ENCODE data around the gene PSIP1. TPM values are rescaled to one million over a fixed set of nuclear protein-coding genes. Genes with fewer than 3 reads are reported as not detected.
A peak's percentile ranks its signal among the peaks of the same experiment; 100 is the strongest.

The PSIP1 gene
- polyA plus RNA-seq, 1 donor: 69.7 TPM

DNA sequence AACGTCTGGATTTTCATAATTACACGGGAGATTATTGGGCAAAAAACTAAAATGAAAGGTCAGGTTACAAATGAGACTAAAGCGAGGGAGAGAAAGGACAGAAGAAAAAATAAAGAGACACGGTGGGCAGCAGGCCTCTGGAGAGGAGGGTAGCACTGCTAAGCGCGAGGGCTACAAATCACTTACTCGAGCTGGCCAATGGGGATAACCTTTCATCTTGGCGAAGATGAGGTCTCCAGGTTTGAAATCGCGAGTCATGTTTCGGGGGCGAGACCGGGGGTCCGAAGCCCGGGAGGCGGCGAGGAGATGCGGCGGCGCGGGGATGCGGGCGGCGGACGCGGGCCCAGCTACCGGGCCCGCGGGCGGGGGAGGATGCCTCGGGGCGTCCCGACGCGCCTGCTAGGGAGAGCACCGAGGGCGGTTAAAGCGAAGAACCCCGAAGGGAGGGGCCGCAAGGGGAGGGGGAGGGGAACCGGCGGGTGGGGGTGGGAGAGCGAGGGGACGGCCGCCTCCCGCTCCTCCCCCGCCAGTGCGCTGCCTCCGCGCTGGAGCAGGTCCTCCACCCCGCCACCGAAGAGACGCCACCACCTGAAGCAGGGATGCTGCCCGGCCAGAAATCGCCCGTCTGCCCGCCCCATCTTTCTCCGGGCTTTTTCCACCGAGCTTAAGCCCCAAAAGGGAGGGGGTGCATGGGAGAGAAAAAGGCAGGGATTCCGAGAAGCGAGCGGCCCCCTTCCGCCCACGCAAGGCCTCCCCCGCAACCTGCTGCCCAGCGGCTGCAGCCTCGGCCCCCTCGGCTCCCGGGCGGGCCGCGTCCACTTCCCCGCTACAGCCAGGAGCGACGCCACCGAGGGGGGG is 610 bp downstream of the PSIP1 start:
- Histone ChIP-seq H3K4me1 (ENCODE audit: control insufficient read depth, insufficient read depth, low read length) (no peaks in the 10 kb centered on the region), H3K36me3 (ENCODE audit: control insufficient read depth, insufficient read depth, low read length) (peaks cover 5% of the 10 kb centered on the region), H3K27me3 (ENCODE audit: control insufficient read depth, insufficient read depth, low read length) (no peaks in the 10 kb centered on the region), H3K9me3 (ENCODE audit: control insufficient read depth, low read depth, low read length) (no peaks in the 10 kb centered on the region), H3K27ac (ENCODE audit: low read length) (peak overlapping the region; percentile 86), H3K4me3 (ENCODE audit: low read length) (peak overlapping the region; percentile 92)
- DNase-seq: peak; percentile 8 to 27
- WGBS (ENCODE audit: insufficient coverage, low lambda C conversion rate): 0% methylated on average over 2 of the region's 76 CpGs

DNA sequence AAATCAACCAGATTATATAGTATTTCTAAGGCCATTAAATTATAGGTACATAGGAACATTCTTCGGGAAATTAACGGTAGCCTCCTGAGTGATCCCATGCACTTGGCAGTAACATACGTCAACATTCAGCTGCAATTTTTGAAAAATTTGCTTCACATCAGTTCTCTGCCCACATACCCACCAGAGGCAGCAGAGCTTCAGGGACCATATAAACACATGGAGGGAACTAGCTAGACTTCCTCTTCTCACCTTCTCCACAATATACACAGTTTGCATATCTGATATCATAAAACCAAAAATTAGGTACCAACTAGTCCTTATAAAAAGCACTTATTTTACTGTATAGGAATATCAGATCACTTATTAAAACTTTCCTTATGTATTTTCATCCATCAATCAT is 4.8 kb downstream of the PSIP1 start:
- Histone ChIP-seq H3K4me3 (ENCODE audit: low read length) (no peak overlapping the region), H3K27ac (ENCODE audit: low read length) (no peak overlapping the region), H3K4me1 (ENCODE audit: control insufficient read depth, insufficient read depth, low read length) (no peaks in the 10 kb centered on the region), H3K36me3 (ENCODE audit: control insufficient read depth, insufficient read depth, low read length) (peaks cover 20% of the 10 kb centered on the region), H3K9me3 (ENCODE audit: control insufficient read depth, low read depth, low read length) (no peaks in the 10 kb centered on the region), H3K27me3 (ENCODE audit: control insufficient read depth, insufficient read depth, low read length) (no peaks in the 10 kb centered on the region)
- whole genome bisulfite sequencing (ENCODE audit: insufficient coverage, low lambda C conversion rate): no CpG with 5 or more reads among the region's 3 CpGs
- no peak for DNase-seq

DNA sequence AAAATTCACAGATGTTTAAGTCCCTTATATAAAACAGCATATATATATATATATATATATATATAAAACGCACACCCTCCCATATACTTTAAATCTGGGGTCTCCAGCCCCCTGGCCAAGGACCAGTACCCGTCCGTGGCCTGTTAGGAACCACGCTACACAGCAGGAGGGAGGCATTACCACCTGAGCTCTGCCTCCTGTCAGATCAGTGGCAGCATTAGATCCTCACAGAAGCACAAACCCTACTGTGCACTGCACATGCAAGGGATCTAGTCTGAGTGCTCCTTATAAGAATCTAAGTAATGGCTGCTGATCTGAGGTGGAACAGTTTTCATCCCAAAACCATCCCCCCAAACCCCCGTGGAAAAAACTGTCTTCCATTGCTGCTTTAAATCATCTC is 9.0 kb downstream of the PSIP1 start:
- no peak overlapping the region for H3K27ac ChIP-seq (ENCODE audit: low read length)
- H3K36me3 ChIP-seq (ENCODE audit: control insufficient read depth, insufficient read depth, low read length): peaks cover 27% of the 10 kb centered on the region
- no peak overlapping the region for H3K4me3 ChIP-seq (ENCODE audit: low read length)
- H3K27me3 ChIP-seq (ENCODE audit: control insufficient read depth, insufficient read depth, low read length): no peaks in the 10 kb centered on the region
- DNase-seq: no peak
- H3K9me3 ChIP-seq (ENCODE audit: control insufficient read depth, low read depth, low read length): no peaks in the 10 kb centered on the region
- no CpG with 5 or more reads among the region's 5 CpGs for WGBS (ENCODE audit: insufficient coverage, low lambda C conversion rate)
- no peaks in the 10 kb centered on the region for H3K4me1 ChIP-seq (ENCODE audit: control insufficient read depth, insufficient read depth, low read length)

DNA sequence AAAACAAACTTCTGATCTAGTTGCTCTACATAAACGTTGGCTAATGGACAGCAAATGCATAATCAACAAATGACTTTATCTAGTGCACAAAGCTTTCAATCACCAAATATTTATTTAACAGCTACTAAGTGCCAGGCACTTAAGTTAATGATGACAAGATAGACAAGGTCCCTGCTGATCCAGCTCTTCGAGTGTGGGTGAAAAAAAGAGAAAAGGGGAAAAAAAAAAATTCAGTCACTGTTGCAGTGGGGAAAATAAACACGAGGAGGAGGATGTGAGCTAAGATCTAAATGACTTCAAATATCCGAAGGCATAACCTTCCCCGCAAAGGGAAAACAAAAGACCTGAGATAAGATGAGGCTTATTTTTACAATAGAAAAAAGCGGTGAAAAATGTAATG is 9.6 kb downstream of the PSIP1 start:
- Histone ChIP-seq H3K27ac (ENCODE audit: low read length) (no peak overlapping the region), H3K4me1 (ENCODE audit: control insufficient read depth, insufficient read depth, low read length) (no peaks in the 10 kb centered on the region), H3K27me3 (ENCODE audit: control insufficient read depth, insufficient read depth, low read length) (no peaks in the 10 kb centered on the region), H3K36me3 (ENCODE audit: control insufficient read depth, insufficient read depth, low read length) (peaks cover 25% of the 10 kb centered on the region), H3K4me3 (ENCODE audit: low read length) (no peak overlapping the region), H3K9me3 (ENCODE audit: control insufficient read depth, low read depth, low read length) (no peaks in the 10 kb centered on the region)
- DNase-seq: no peak
- WGBS (ENCODE audit: insufficient coverage, low lambda C conversion rate): 58% methylated on average over 2 of the region's 6 CpGs

DNA sequence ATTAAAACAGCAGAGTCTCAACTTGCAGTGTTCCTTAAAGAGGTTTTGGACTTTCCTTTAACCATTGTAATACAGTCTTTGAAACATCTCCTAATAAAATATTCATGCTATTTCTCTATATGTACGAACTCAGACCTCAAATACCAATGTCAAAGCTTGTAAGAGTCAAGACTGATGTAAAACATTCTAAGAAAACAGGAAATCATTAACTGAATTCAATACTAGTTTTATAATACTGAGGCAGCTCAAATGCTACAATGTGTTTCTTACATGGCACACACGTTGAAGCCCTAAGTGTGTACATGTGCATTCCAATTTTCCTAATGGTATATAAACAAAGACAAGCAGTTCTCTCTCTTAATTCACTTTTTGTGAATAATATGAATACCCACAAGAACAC is 11.6 kb downstream of the PSIP1 start:
- WGBS (ENCODE audit: insufficient coverage, low lambda C conversion rate): 60% methylated on average over 1 of the region's 2 CpGs
- Histone ChIP-seq H3K4me1 (ENCODE audit: control insufficient read depth, insufficient read depth, low read length) (no peaks in the 10 kb centered on the region), H3K27ac (ENCODE audit: low read length) (no peak overlapping the region), H3K9me3 (ENCODE audit: control insufficient read depth, low read depth, low read length) (no peaks in the 10 kb centered on the region), H3K4me3 (ENCODE audit: low read length) (no peak overlapping the region), H3K27me3 (ENCODE audit: control insufficient read depth, insufficient read depth, low read length) (no peaks in the 10 kb centered on the region), H3K36me3 (ENCODE audit: control insufficient read depth, insufficient read depth, low read length) (peaks cover 19% of the 10 kb centered on the region)
- no peak for DNase-seq

DNA sequence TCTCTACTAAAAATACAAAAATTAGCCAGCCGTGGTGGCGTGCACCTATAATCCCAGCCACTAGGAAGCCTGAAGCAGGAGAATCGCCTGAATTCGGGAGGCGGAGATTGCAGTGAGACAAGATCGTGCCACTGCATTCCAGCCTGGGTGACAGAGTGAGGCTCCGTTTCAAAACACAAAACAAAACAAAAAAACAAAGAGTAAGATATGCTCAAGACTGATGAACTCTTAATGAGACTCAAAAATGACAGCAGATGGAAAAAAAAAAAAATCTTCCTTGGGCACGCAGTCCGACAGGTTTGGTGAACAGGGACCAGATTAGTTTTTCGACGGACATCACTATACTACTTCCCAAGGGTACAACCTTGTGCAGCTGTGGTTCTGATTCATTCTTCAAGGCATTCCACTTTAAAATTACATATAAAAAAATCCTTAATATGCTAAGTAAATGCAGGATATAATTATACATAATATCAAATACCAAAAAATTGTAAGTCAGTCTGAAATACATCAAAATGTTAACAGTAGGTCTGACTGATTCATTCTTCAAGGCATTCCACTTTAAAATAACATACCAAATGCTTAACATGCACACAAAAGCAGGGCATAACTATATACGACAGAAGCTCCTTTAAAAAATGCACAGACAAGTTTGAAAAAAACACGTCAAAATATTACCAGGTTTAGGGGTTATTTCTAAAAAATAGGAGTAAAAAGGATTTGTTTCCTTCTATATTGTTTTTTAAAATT is 12.3 kb downstream of the PSIP1 start:
- Histone ChIP-seq H3K27ac (ENCODE audit: low read length) (no peak overlapping the region), H3K27me3 (ENCODE audit: control insufficient read depth, insufficient read depth, low read length) (no peaks in the 10 kb centered on the region), H3K4me1 (ENCODE audit: control insufficient read depth, insufficient read depth, low read length) (no peaks in the 10 kb centered on the region), H3K9me3 (ENCODE audit: control insufficient read depth, low read depth, low read length) (no peaks in the 10 kb centered on the region), H3K4me3 (ENCODE audit: low read length) (no peak overlapping the region), H3K36me3 (ENCODE audit: control insufficient read depth, insufficient read depth, low read length) (peaks cover 19% of the 10 kb centered on the region)
- no peak for DNase-seq
- WGBS (ENCODE audit: insufficient coverage, low lambda C conversion rate): 94% methylated on average over 6 of the region's 13 CpGs

DNA sequence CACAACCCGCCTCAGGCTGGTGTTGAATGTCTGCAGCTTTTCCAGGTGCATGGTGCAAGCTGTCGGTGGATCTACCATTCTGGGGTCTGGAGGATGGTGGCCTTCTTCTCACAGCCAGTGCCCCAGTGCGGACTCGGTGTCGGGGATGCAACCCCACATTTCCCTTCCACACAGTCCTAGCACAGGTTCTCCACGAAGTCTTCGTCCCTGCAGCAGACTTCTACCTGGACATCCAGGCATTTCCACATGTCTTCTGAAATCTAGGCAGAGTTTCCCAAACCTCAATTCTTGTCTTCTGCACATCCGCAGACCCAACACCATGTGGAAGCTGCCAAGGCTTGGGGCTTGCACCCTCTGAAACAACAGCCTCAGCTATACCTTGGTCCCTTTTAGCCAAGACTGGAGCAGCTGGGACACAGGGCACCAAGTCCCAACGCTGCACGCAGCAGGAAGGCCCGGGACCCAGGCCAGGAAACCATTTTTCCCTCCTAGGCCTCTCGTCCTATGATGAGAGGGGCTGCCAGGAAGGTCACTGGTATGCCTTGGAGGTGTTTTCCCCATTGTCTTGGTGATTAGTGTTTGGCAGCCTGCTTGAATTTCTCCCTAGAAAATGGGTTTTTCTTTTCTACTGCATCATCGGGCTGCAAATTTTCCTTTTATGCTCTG is 18.2 kb downstream of the PSIP1 start:
- Histone ChIP-seq H3K27me3 (ENCODE audit: control insufficient read depth, insufficient read depth, low read length) (no peaks in the 10 kb centered on the region), H3K4me1 (ENCODE audit: control insufficient read depth, insufficient read depth, low read length) (no peaks in the 10 kb centered on the region), H3K4me3 (ENCODE audit: low read length) (no peak overlapping the region), H3K36me3 (ENCODE audit: control insufficient read depth, insufficient read depth, low read length) (peaks cover 19% of the 10 kb centered on the region), H3K27ac (ENCODE audit: low read length) (no peak overlapping the region), H3K9me3 (ENCODE audit: control insufficient read depth, low read depth, low read length) (peaks cover 8% of the 10 kb centered on the region)
- WGBS (ENCODE audit: insufficient coverage, low lambda C conversion rate): no CpG with 5 or more reads among the region's 13 CpGs
- peak in 1 of 2 donors; percentile 9 for DNase-seq

DNA sequence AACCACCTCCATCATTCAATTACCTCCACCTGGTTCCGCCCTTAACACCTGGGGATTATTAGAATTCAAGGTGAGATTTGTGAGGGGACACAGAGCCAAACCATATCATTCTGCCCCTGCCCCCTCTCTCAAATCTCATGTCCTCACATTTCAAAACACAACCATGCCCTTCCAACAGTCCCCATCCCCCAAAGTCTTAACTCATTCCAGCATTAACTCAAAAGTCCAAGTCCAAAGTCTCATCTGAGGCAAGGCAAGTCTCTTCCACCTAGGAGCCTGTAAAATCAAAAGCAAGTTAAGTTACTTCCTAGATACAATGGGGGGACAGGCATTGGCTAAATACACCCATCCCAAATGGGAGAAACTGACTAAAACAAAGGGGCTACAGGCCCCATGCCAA is 18.8 kb downstream of the PSIP1 start:
- WGBS (ENCODE audit: insufficient coverage, low lambda C conversion rate): no CpG with 5 or more reads among the region's 1 CpG
- DNase-seq: peak; percentile 5 to 19
- H3K4me3 ChIP-seq (ENCODE audit: low read length): no peak overlapping the region
- H3K36me3 ChIP-seq (ENCODE audit: control insufficient read depth, insufficient read depth, low read length): peaks cover 17% of the 10 kb centered on the region
- peaks cover 8% of the 10 kb centered on the region for H3K9me3 ChIP-seq (ENCODE audit: control insufficient read depth, low read depth, low read length)
- H3K4me1 ChIP-seq (ENCODE audit: control insufficient read depth, insufficient read depth, low read length): no peaks in the 10 kb centered on the region
- no peak overlapping the region for H3K27ac ChIP-seq (ENCODE audit: low read length)
- no peaks in the 10 kb centered on the region for H3K27me3 ChIP-seq (ENCODE audit: control insufficient read depth, insufficient read depth, low read length)

DNA sequence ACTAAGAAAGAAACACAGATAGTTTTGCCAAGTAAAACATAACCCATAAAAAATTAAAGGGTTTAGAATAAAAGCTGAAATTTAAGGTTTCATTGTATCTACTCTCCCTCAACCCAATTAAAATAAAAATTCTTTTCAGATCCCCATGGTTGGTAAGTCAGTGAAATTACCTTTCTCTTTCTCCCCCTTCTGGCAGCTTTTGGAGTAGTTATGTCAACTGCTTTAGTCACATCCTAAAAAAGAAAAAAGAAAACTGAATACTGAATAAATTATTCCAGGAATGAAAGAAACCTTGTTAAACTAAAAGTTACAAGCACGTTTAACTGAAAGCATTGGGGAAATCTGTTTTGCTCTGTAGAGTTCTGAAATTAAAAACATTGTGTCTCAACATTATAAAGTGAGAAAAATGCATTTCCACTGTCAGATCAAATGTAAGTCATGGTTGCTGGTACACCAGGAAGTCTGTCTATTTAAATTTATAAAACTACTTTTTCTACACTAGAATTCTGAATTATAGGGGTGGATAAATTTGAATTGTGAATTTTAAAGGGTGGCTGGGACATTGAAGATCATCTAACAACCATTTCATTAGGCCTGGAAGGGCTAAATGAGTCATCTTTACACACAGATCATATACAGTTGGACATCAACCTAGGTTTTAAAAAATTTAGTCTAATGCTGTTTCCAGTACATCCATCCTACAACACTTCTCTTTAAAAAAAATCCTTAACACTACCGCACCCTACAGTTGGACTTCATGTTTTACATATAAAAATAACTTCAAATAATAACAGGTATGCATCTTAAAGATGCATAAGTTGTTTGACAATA is 24.7 kb downstream of the PSIP1 start:
- no peaks in the 10 kb centered on the region for H3K9me3 ChIP-seq (ENCODE audit: control insufficient read depth, low read depth, low read length)
- H3K27ac ChIP-seq (ENCODE audit: low read length): no peak overlapping the region
- no CpG with 5 or more reads among the region's 2 CpGs for WGBS (ENCODE audit: insufficient coverage, low lambda C conversion rate)
- no peaks in the 10 kb centered on the region for H3K27me3 ChIP-seq (ENCODE audit: control insufficient read depth, insufficient read depth, low read length)
- no peak overlapping the region for H3K4me3 ChIP-seq (ENCODE audit: low read length)
- H3K36me3 ChIP-seq (ENCODE audit: control insufficient read depth, insufficient read depth, low read length): peaks cover 10% of the 10 kb centered on the region
- H3K4me1 ChIP-seq (ENCODE audit: control insufficient read depth, insufficient read depth, low read length): no peaks in the 10 kb centered on the region
- DNase-seq: no peak

DNA sequence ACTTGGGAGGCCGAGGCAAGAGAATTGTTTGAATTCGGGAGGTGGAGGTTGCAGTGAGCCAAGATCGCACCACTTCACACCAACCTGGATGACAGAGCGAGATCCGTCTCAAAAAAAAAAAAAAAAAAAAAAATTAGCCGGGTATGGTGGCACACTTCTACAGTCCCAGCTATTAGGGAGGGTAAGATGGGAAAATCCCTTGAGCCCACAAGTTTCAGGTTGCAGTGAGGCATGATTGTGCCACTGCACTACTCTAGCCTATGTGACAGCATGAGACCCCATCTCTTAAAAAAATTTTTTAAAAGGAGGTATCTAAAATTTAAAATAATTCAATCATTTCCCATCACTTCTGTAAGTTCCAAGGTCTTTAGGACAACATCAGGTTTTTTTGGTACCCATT is 26.0 kb downstream of the PSIP1 start:
- WGBS (ENCODE audit: insufficient coverage, low lambda C conversion rate): no CpG with 5 or more reads among the region's 6 CpGs
- peaks cover 11% of the 10 kb centered on the region for H3K36me3 ChIP-seq (ENCODE audit: control insufficient read depth, insufficient read depth, low read length)
- no peak for DNase-seq
- no peak overlapping the region for H3K27ac ChIP-seq (ENCODE audit: low read length)
- H3K4me3 ChIP-seq (ENCODE audit: low read length): no peak overlapping the region
- no peaks in the 10 kb centered on the region for H3K4me1 ChIP-seq (ENCODE audit: control insufficient read depth, insufficient read depth, low read length)
- H3K27me3 ChIP-seq (ENCODE audit: control insufficient read depth, insufficient read depth, low read length): no peaks in the 10 kb centered on the region
- no peaks in the 10 kb centered on the region for H3K9me3 ChIP-seq (ENCODE audit: control insufficient read depth, low read depth, low read length)

Data from large intestine (tissue), 3 donors.